ENCODE results near the gene HSPB1.

Gene HSPB1

GRCh38 chr7:76340617-76341131 lies 38.2 kb downstream of the HSPB1 start:
- Histone ChIP-seq H3K79me2 (ENCODE audit: insufficient read depth, low read length) (peaks cover 100% of the 10 kb centered on the region), H2AFZ (ENCODE audit: low read length) (no peak overlapping the region), H3K36me3 (ENCODE audit: insufficient read depth, low read length) (peaks cover 71% of the 10 kb centered on the region; the same call in 1 of the 2 replicates), H3K9me2 (replicated peaks; ENCODE audit: low read depth, low read length) (no peaks in the 10 kb centered on the region), H3F3A (ENCODE audit: low read depth) (no peaks in the 10 kb centered on the region), H3K4me1 (ENCODE audit: insufficient read depth, low read length, poor library complexity, severe bottlenecking) (peaks cover 3% of the 10 kb centered on the region), H3K9me3 (ENCODE audit: insufficient read depth, low read depth, low read length) (no peaks in the 10 kb centered on the region), H3K27me3 (ENCODE audit: insufficient read depth, low read length, poor library complexity, severe bottlenecking) (no peaks in the 10 kb centered on the region), H4K20me1 (ENCODE audit: insufficient read depth, low read length, poor library complexity, severe bottlenecking) (peaks cover 90% of the 10 kb centered on the region), H3K4me2 (ENCODE audit: low read depth, low read length, poor library complexity, severe bottlenecking) (peak overlapping the region; percentile 16), H3K4me3 (ENCODE audit: low read length, poor library complexity, severe bottlenecking) (no peak overlapping the region), H3K9ac (ENCODE audit: low read depth, low read length, poor library complexity, severe bottlenecking) (no peak overlapping the region)
- no peak for TF ChIP-seq EZH2phosphoT487 (IDR thresholded peaks at IDR 0.05; ENCODE audit: borderline replicate concordance)
- no peak for TF ChIP-seq CTCF (conservative IDR thresholded peaks at IDR 0.05; ENCODE audit: low read length)

GRCh38 chr7:76342222-76342621 lies 39.7 kb downstream of the HSPB1 start:
- H3K36me3 ChIP-seq (ENCODE audit: insufficient read depth, low read length): peaks cover 81% of the 10 kb centered on the region; the same call in 1 of the 2 replicates
- no peak overlapping the region for H3K9ac ChIP-seq (ENCODE audit: low read depth, low read length, poor library complexity, severe bottlenecking)
- H3K4me2 ChIP-seq (ENCODE audit: low read depth, low read length, poor library complexity, severe bottlenecking): no peak overlapping the region
- peaks cover 11% of the 10 kb centered on the region for H3K4me1 ChIP-seq (ENCODE audit: insufficient read depth, low read length, poor library complexity, severe bottlenecking)
- no peaks in the 10 kb centered on the region for H3K9me2 ChIP-seq (replicated peaks; ENCODE audit: low read depth, low read length)
- H3K9me3 ChIP-seq (ENCODE audit: insufficient read depth, low read depth, low read length): no peaks in the 10 kb centered on the region
- H4K20me1 ChIP-seq (ENCODE audit: insufficient read depth, low read length, poor library complexity, severe bottlenecking): peaks cover 88% of the 10 kb centered on the region
- H3K27me3 ChIP-seq (ENCODE audit: insufficient read depth, low read length, poor library complexity, severe bottlenecking): no peaks in the 10 kb centered on the region
- TF ChIP-seq CTCF (conservative IDR thresholded peaks at IDR 0.05; ENCODE audit: low read length) (no peak), EZH2phosphoT487 (IDR thresholded peaks at IDR 0.05; ENCODE audit: borderline replicate concordance) (no peak)
- peaks cover 100% of the 10 kb centered on the region for H3K79me2 ChIP-seq (ENCODE audit: insufficient read depth, low read length)
- H3F3A ChIP-seq (ENCODE audit: low read depth): no peaks in the 10 kb centered on the region
- no peak overlapping the region for H3K4me3 ChIP-seq (ENCODE audit: low read length, poor library complexity, severe bottlenecking)
- no peak overlapping the region for H2AFZ ChIP-seq (ENCODE audit: low read length)

DNA sequence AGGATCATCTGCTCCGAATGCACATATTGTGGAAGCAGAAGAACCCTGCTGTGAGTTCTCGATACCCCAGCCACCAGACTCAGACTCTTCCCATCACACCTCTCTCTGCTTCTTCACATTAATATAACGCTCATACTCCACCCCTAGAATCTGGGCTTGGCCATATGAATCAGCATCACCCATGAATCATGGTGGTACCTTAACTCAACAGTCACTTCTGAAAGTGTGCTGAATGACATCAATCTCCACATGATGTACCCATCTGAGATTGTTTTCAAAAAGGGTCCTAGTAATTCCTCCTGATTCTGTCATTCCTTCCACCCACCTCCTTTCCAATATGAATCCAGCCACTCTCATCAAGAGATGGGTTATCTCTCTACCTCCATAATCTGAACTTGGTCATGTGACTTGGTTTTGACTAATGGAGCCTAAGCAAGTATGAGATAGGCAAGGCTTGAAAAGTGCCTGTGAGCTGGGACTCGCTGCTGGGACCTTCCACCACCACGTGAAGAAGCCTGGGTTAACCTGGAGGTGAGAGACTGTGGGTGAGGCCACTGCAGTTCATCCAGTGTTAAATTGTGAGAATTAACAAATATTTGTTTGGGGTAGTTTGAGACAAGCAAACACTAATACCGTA lies 40.9 kb downstream of the HSPB1 start:
- peaks cover 85% of the 10 kb centered on the region for H3K36me3 ChIP-seq (ENCODE audit: insufficient read depth, low read length)
- H3K79me2 ChIP-seq (ENCODE audit: insufficient read depth, low read length): peaks cover 99% of the 10 kb centered on the region
- TF ChIP-seq CTCF (conservative IDR thresholded peaks at IDR 0.05; ENCODE audit: low read length): no peak
- TF ChIP-seq EZH2phosphoT487 (IDR thresholded peaks at IDR 0.05; ENCODE audit: borderline replicate concordance): no peak
- H3K9me3 ChIP-seq (ENCODE audit: insufficient read depth, low read depth, low read length): no peaks in the 10 kb centered on the region
- peaks cover 88% of the 10 kb centered on the region for H4K20me1 ChIP-seq (ENCODE audit: insufficient read depth, low read length, poor library complexity, severe bottlenecking)
- no peak overlapping the region for H2AFZ ChIP-seq (ENCODE audit: low read length)
- H3K4me1 ChIP-seq (ENCODE audit: insufficient read depth, low read length, poor library complexity, severe bottlenecking): peaks cover 14% of the 10 kb centered on the region
- no peak overlapping the region for H3K9ac ChIP-seq (ENCODE audit: low read depth, low read length, poor library complexity, severe bottlenecking)
- H3K4me3 ChIP-seq (ENCODE audit: low read length, poor library complexity, severe bottlenecking): no peak overlapping the region
- H3F3A ChIP-seq (ENCODE audit: low read depth): 0 out of 2 replicates have a peak, but pooled peaks cover 4% of the 10 kb centered on the region
- no peak overlapping the region for H3K4me2 ChIP-seq (ENCODE audit: low read depth, low read length, poor library complexity, severe bottlenecking)
- H3K9me2 ChIP-seq (replicated peaks; ENCODE audit: low read depth, low read length): no peaks in the 10 kb centered on the region
- H3K27me3 ChIP-seq (ENCODE audit: insufficient read depth, low read length, poor library complexity, severe bottlenecking): no peaks in the 10 kb centered on the region

Data from Loucy (cell line).